Spleen (tissue), 7 donors: ENCODE measurements around the gene APCDD1L.

Experiments
- CTCF ChIP-seq, 11 experiments: fragments of 200-600 bp in 7 of 11; fragments of 450-650 bp in 4 of 11; sonication (generic) in 4 of 11; IDR thresholded peaks in 8 of 11; conservative IDR thresholded peaks in 3 of 11; 1 replicate in 7 of 11; 2 replicates in 4 of 11; pipeline versions ENCODE4 v1.4.0 to v1.8.0; 2016 to 2021; ENCODE audit warnings: antibody characterized with exemption in 11 of 11, inconsistent platforms in 4 of 11, mild to moderate bottlenecking in 1 of 11
- POLR2A ChIP-seq, 3 donors: fragments of 450-650 bp; IDR thresholded peaks; one replicate each; pipeline ENCODE4 v1.5.1; 2017; ENCODE audit warnings: antibody characterized with exemption in 3 of 3, mild to moderate bottlenecking in 1 of 3
- donor health status: DM: no; HTN: no; CAD: no; lungs with moderate emphysema.
- donor health status: DM: no; HTN: no; CAD: no.
- donor health status: DM: no; HTN: no; CAD: no.

GRCh38 chr20:58523971-58524315 lies 8.7 kb upstream of the APCDD1L start:
- TF ChIP-seq CTCF (IDR thresholded peaks at IDR 0.05 in 8 of 11, conservative IDR thresholded peaks at IDR 0.05 in 3 of 11) (no peak), POLR2A (IDR thresholded peaks at IDR 0.05) (no peak)
